HG02884 (cell line): Measurements from ENCODE around the gene SCAMP5.

Experiments used
- ATAC-seq: cut with Tn5 transposase; IDR thresholded peaks from one replicate; pipeline ENCODE4 v1.9.1; 2021; ENCODE audit warnings: mild to moderate bottlenecking, moderate library complexity; ENCODE audit not compliant: unreplicated experiment

SCAMP5 gene, protein sequence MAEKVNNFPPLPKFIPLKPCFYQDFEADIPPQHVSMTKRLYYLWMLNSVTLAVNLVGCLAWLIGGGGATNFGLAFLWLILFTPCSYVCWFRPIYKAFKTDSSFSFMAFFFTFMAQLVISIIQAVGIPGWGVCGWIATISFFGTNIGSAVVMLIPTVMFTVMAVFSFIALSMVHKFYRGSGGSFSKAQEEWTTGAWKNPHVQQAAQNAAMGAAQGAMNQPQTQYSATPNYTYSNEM

DNA sequence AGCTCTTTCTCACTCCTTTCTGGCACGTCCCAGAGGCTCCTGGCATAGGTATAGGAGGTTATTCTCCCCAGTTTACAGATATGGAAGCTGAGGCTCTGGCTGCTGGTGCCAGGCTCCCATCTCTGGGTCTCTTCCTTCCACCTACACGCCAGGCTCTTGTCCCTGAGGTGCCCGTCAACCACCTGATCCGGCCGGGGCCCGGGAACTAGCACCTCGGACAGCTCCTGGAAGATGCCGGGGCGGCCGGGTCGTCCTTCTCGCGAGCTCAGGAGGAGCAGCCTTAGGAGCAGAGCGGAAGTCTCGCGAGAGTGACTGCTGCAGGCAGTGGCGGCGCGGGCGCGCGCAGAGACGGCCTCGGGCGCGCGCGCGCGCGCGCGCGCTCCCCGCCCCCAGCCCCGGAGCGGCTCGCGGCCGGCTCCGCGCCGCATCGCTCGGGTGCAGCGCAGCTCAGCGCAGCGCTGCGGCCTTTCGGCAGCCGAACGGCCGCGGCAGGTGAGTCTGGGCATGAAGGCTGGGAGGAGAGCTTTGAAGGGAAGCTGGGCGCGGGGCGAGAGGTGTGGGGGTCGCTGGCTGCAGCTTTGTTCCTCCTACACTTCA, at the start of gene SCAMP5:
SCAMP5 (plus strand) TSS at position 382 of the 597 bp plus-strand sequence. CDS start 16,277 bp downstream, outside the sequence.
- ATAC-seq, result no peak

- ATAC-seq, result no peak
Measured at GRCh38 chr15:74950078-74950908, 45.1 kb upstream of the SCAMP5 start.

- ATAC-seq, result no peak
Measured at GRCh38 chr15:74951006-74951405, 44.4 kb upstream of the SCAMP5 start.

DNA sequence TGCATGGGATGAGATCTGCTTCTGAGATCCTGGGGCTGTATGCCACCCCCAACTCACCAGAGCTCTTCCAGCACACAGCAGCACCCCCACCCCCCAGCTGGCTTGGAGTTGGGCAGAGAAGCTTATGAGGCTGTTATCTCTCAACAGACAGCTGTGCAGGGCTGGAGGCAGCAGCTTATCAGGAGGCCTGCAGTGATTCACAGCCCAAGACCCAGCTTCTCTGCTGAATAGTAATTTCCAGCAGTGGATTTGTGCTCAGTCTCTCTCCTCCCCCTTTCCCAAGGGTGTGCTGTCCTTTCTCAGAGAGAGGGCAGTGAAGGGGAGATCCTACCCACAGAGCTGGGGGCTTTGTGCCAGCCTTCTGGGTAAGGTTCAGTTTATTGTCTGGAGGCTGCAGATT, 40.8 kb upstream of the SCAMP5 start:
- ATAC-seq, result no peak

GRCh38 chr15:74955017-74955416, 40.3 kb upstream of the SCAMP5 start:
- ATAC-seq, result no peak

- peak; percentile 37 for ATAC-seq
Measured at GRCh38 chr15:74955796-74956647, 39.3 kb upstream of the SCAMP5 start.

DNA sequence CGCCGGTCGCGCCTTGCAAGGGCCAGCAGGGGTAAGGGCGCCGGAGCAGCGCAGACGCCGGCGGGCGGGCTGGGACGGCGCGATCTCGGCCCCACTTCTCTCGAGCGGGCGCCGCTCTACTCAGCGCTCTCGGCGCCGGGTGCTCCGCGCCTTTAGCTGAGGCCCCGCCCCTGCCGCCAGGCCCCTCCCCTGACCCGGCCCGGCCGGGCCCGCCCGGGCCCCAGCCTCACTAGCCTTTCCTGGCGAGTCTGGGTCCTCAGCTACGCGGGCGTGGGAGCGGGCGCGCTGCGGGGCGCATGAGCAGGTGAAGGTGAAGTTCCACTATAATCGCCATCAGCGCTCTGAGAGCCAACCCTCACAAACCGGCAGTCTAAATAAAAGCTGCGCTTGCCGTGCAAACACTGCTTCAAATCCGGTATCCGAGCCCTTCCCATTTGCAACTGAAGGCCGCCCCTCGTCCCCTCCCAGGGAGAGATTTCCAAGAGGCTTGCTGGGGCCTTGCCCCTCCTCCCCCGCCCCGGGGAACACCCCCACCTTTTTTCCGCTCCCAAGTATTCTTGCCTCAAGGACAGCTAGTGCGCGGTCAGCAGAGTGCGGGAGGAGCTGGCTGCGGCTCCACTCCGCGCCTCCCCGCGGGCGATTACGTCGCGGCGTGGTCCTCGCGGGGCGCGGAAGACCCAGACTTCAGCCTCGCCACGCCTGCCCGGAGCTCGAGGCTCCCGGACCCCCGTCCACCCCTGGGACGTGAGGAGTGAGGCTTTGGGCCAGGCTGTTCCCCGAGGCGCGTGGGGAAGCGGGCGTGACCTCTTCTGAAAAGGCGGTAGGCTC, 38.5 kb upstream of the SCAMP5 start, which contains the start of gene RPP25:
RPP25 (minus strand) TSS at position 125 of the 828 bp plus-strand sequence. CDS start 189 bp downstream, outside the sequence.
- peak; percentile 62 for ATAC-seq

- no peak for ATAC-seq
Measured at GRCh38 chr15:74957476-74958035, 37.8 kb upstream of the SCAMP5 start.

- ATAC-seq, result no peak
Measured at GRCh38 chr15:74958320-74958907, 36.9 kb upstream of the SCAMP5 start.

GRCh38 chr15:74958908-74959585, 36.3 kb upstream of the SCAMP5 start:
- no peak for ATAC-seq

GRCh38 chr15:74959586-74959939, 35.8 kb upstream of the SCAMP5 start:
- no peak for ATAC-seq

GRCh38 chr15:74960286-74960685, 35.1 kb upstream of the SCAMP5 start:
- ATAC-seq, result no peak

DNA sequence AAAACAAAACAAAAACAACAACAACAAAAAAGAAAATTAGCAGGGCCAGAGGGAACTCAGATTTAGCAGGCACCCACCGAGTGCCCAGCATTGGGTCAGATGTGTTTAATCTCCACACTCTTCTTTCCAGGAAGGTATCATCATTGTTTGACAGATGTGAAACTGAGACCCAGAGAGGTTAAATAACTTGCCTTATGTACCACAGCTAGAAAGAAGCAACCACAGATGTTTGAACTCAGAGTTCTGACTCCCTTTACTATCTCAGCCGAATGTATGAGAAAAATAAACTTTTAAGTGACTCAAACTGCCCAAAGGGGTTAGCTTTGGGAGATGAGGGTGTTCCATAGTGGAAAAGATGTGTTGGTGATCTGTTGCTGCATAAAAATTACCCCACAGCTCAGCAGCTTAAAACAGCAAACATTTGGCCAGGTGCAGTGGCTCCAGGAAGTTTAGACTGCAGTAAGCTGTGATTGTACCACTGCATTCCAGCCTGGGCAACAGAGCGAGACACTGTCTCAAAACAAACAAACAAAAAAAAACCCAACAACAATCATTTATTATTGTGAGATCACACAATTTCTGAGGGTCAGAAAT, 34.3 kb upstream of the SCAMP5 start:
- no peak for ATAC-seq

DNA sequence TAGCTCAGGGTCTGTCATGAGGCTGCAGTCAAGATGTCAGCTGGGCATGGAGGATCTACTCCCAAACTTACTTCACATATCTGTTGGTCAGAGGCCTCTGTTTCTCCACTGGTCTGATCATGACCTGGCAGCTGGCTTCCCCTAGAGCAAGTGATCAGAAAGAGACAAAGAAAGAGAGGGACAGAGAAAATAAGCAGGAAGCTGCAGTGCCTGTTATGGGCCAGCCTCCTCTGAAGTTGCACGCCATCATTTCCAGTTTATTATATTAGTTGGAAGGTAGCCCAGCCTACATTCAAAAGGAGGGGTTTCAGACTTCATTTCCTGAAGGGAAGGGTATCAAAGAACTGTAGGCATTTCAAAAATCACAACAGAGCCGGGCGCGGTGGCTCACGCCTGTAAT, 33.7 kb upstream of the SCAMP5 start:
- ATAC-seq, result no peak

- no peak for ATAC-seq
Measured at GRCh38 chr15:74962219-74962618, 33.1 kb upstream of the SCAMP5 start.

GRCh38 chr15:74962671-74963070, 32.7 kb upstream of the SCAMP5 start:
- no peak for ATAC-seq

GRCh38 chr15:74963213-74963612, 32.1 kb upstream of the SCAMP5 start:
- no peak for ATAC-seq

GRCh38 chr15:74964794-74965193, 30.6 kb upstream of the SCAMP5 start:
- no peak for ATAC-seq
